GM19467 (cell line): ENCODE results near the gene VAV2.

ENCODE experiments used
- ATAC-seq: cut with Tn5 transposase; IDR thresholded peaks from one replicate; pipeline ENCODE4 v1.9.1; 2021; ENCODE audit warnings: mild to moderate bottlenecking, moderate library complexity; ENCODE audit not compliant: unreplicated experiment

The VAV2 gene

GRCh38 chr9:133787754-133788025 is 204.4 kb downstream of the VAV2 start:
- no peak for ATAC-seq

GRCh38 chr9:133786907-133787753 is 205.0 kb downstream of the VAV2 start:
- ATAC-seq = no peak

GRCh38 chr9:133786371-133786753 is 205.8 kb downstream of the VAV2 start:
- no peak for ATAC-seq

GRCh38 chr9:133785753-133786370 is 206.3 kb downstream of the VAV2 start:
- no peak for ATAC-seq

- ATAC-seq = no peak
Observed at GRCh38 chr9:133784731-133785561, 207.2 kb downstream of the VAV2 start.

- ATAC-seq = no peak
Observed at GRCh38 chr9:133783331-133783731, 208.8 kb downstream of the VAV2 start.

DNA sequence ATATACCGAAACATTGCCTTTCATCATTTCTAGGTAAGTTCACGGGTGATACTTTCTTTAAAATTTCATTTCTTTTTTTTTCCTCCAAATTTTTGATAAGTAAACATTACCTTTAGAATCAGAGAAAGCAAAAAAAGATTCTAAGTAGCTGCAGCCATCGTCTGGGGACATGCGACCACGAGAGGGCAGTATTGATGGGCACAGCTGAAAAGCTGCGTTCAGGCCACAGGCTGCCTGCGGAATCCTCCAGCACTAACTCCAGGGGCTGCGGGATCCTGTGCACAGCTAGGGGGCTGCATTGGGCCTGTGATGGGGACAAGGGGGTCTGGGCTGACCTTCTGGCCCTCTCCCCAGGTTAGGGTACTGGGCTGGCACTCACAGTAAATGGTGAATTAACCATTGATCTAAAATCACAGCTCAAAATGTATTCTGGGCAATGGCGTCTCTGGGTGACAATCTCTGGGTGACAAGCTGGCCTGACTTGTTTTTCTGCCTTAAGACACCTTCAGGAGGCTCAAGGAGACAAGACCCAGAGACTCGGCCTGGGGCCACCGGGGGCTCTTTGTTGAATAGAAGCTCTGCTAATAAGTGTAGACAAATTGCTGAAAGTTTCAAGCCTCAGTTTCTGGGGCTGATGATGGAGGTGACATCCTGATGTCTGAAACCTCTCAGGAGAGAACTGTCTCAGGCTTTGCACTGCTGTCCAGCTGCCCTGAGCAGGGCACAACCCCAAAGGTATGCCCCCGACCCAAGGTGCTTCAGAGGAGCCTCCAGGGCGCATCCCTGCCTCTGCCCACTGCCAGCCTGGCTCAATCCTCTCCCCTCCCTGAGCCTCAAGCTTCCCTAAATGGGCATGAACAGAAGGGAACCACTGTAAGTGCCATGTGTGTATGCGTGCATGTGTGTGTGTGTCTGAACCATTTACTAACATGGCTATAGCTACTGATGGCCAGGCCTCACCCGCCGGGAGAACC is 209.7 kb downstream of the VAV2 start:
- no peak for ATAC-seq

GRCh38 chr9:133781828-133782135 is 210.3 kb downstream of the VAV2 start:
- ATAC-seq = no peak

- ATAC-seq = no peak
Observed at GRCh38 chr9:133780962-133781827, 210.9 kb downstream of the VAV2 start.

- ATAC-seq = no peak
Observed at GRCh38 chr9:133780404-133780945, 211.6 kb downstream of the VAV2 start.

DNA sequence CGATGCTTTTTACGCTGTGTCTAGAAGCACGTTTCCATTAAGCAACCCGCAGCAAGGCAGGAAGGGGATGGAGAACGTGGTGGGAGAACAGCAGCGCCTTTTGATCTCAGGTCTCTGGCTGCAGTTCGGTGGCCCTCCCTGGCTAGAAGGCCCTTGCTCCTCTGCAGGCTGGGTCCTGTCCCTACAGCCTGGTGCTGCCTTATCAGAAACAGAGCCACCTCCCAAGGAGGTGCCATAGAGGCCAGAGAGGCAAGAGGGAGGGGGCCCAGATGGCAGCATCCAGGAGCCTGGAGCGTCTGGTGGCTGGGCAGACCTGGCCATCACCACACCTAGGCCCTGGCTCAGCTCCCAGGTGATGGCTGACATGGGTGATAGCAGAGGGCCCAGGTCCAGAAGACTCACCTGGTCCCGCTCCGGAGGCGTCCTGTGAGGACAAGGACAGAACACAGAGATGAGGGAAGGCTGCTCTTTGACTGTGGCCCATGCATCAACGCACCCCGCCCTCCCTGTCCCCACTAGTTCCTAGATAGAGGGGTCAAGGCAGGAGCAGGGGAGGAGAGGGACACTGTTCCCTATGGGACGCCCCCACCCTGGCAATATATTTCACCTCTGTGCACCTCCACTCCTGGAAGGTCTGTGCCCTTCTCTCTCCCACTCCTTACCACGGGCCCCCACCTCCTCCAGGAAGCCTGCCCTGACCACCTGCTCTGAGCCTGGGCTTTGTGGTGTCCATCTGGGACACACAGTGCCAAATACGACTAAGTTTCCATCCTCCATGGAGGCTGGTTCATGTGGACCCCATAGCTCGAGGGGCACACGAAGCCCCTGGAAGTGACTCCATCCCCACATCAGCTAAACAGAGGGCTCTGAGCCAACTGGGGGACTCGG is 212.4 kb downstream of the VAV2 start:
- no peak for ATAC-seq

DNA sequence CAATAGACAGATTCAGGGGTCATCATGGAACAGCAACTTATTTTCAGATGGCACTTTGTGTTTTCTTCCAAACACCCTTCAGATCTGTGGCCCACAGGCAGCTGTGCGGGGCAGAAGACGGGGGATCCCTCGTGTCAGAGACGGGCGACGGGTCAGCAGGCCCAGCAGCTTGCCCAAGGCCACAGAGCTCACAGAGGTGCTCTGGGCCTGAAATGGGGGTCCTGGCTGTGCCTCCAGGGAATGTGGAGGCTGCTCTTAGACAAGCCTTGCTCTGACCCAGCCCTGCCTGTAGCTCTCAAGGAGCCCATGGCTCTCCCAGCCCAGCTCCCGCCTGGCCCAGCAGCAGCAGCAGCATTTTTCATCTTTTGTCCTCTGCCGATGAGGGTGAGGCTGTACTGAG is 213.0 kb downstream of the VAV2 start:
- no peak for ATAC-seq

- ATAC-seq = no peak
Observed at GRCh38 chr9:133778336-133779013, 213.6 kb downstream of the VAV2 start.

- ATAC-seq = no peak
Observed at GRCh38 chr9:133777871-133778270, 214.3 kb downstream of the VAV2 start.

DNA sequence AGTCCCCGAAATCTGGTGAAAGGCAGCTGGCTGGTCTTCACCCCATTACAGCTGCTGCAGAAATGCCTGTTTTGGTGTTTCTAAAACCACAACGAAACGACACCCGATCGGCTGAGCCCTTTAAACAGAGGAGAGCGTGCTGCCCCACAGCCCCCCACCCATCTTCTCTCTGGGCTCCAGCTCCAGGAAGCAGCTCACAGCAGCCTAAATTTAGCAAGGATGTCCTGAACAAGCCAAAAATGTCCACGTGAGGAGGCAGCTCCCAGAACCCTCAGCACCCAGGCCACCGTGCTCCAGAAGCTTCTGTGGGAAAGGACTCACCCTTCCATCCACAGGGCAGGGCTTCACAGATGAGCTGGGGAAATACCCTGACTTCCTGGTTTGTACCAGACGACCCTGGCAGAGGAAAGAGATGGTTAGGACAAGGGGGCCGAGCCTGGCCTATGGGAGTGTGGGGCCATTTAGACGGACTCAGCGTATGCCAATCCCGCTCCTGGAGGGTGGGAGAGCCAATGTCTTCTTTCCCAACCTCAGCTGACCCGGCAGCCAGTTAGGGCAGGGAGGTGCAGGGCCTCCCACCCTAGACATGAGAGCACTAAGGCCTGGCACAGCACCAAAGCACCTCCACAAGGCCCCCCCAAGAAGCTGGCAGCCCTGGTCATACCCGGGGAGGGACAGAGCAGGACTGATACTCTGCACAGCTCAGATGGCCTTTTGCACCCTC is 214.9 kb downstream of the VAV2 start:
- no peak for ATAC-seq

DNA sequence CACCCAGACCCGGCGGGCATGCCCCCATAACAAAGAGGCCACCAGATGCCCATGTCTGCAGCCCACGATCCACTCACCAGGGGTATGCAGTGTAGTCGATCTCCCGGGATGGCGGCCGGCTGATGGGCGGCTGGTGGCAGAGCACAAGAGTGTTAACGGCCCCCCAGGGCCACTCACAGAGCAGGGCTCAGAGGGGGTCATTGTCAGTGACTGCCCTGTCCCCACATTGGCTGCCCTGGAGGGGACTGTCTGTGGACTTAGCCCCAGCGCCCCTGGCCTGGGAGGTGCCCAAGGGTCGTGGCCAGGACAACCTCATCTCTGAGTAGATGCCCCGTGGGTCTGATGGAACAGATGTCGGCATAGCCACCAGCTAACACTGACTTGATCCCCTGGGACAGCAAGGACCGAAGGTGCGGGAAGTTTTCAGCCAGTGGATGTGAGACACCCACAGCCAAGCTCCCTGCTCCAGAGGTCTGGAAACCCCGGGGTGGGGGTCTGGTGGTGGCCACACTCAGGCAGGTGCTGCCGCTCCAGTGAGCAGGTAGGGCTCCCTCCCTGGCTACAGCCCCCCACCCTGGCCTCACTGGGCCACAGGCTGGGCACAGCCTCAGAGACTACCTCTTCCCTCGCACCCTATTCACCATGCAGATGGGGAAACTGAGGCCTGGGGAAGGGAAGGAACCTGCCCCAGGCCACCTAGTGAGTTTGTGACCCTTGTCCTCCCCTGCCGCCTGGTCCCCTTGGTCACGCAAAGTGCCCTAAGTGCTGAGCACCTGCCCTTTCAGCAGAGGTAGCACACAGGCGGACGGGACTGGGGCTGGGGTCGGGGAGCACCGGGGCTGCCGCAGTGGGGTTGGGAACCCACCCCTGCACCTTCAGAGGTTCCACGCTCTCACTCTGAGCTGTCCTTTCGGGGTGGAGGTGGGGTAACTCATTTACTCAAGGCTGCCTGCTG is 215.9 kb downstream of the VAV2 start:
- no peak for ATAC-seq
